HepG2 (cell line): ENCODE results near the gene ANTKMT. TPM values are rescaled to one million over a fixed set of nuclear protein-coding genes. Genes with fewer than 3 reads are reported as not detected.

ENCODE experiments used
- BCL6 ChIP-seq: IDR thresholded peaks from 2 replicates; pipeline ENCODE4 v1.6.1; 2016; ENCODE audit warnings: missing genetic modification reagents, missing compliant biosample characterization
- HNRNPK ChIP-seq: fragments of 200-400 bp; formaldehyde crosslinking; IDR thresholded peaks from 2 replicates; pipeline ENCODE4 v1.6.1; 2018; ENCODE audit warnings: low read length, low read depth, moderate library complexity, mild to moderate bottlenecking; ENCODE audit not compliant: poor library complexity, severe bottlenecking
- POLR2A ChIP-seq, 2 experiments: IDR thresholded peaks; 2 replicates each; pipeline ENCODE4 v1.6.1; 2011; ENCODE audit warnings: low read depth in 2 of 2, low read length in 2 of 2, mild to moderate bottlenecking in 1 of 2, moderate library complexity in 1 of 2; ENCODE audit not compliant: insufficient read depth in 1 of 2
- SAP130 ChIP-seq: IDR thresholded peaks from 2 replicates; pipeline ENCODE4 v1.6.1; 2016; ENCODE audit warnings: low read depth
- ZBTB21 ChIP-seq: sonication (generic); formaldehyde crosslinking; IDR thresholded peaks from 2 replicates; pipeline ENCODE4 v1.4.0; 2020; ENCODE audit warnings: missing genetic modification reagents
- ZNF317 ChIP-seq: sonication (generic); formaldehyde crosslinking; IDR thresholded peaks from 2 replicates; pipeline ENCODE4 v1.5.0; 2020; ENCODE audit warnings: mild to moderate bottlenecking, missing genetic modification reagents
- ZNF616 ChIP-seq: sonication (generic); formaldehyde crosslinking; IDR thresholded peaks from 2 replicates; pipeline ENCODE4 v1.5.0; 2020; ENCODE audit warnings: low read depth, mild to moderate bottlenecking, missing genetic modification reagents
- ZNF678 ChIP-seq: sonication (generic); formaldehyde crosslinking; IDR thresholded peaks from 2 replicates; pipeline ENCODE4 v1.4.0; 2020; ENCODE audit warnings: mild to moderate bottlenecking, missing genetic modification reagents
- polyA plus RNA-seq, 8 experiments: library from polyadenylated mRNA; depleted of rRNA in 3 of 8; stranded (reverse) in 7 of 8; unstranded in 1 of 8; fragments of >200 nt; fragmentation: Illumina TruSeq in 4 of 8; extraction: Trizol in 4 of 8; gene quantifications; 2 replicates each; pipeline versions ENCODE4 v1.2.1 to v1.2.3, GENCODE V29; 2011 to 2016; ENCODE audit warnings: low read depth in 4 of 8, missing spikeins in 1 of 8, mixed read lengths in 1 of 8; ENCODE audit not compliant: insufficient read depth in 1 of 8
- total RNA-seq, 5 experiments: library from RNA; depleted of rRNA; stranded (reverse); fragments of >200 nt; fragmentation: Illumina TruSeq; extraction: Trizol; gene quantifications; 2 replicates each; pipeline ENCODE4 v1.2.3, GENCODE V29; 2016; ENCODE audit warnings: low read depth in 1 of 5
- TF ChIP-seq, protein P1 (sequence below): sonication (generic); formaldehyde crosslinking; IDR thresholded peaks from 2 replicates; pipeline ENCODE4 v1.4.0; 2020; ENCODE audit warnings: missing genetic modification reagents, borderline replicate concordance
- TF ChIP-seq, protein P2 (sequence below): sonication (generic); formaldehyde crosslinking; IDR thresholded peaks from 2 replicates; pipeline ENCODE4 v1.4.0; 2020; ENCODE audit warnings: missing genetic modification reagents
- TF ChIP-seq, protein P3 (sequence below): sonication (generic); formaldehyde crosslinking; IDR thresholded peaks from 2 replicates; pipeline ENCODE4 v1.4.0; 2020; ENCODE audit warnings: missing genetic modification reagents, borderline replicate concordance
- TF ChIP-seq, protein P4 (sequence below): sonication (generic); formaldehyde crosslinking; IDR thresholded peaks from 2 replicates; pipeline ENCODE4 v1.5.1; 2020; ENCODE audit warnings: missing genetic modification reagents, mild to moderate bottlenecking, borderline replicate concordance
- TF ChIP-seq, protein P5 (sequence below): sonication (generic); formaldehyde crosslinking; IDR thresholded peaks from 2 replicates; pipeline ENCODE4 v1.5.0; 2020; ENCODE audit warnings: mild to moderate bottlenecking, missing genetic modification reagents
- TF ChIP-seq, protein P6 (sequence below): sonication (generic); formaldehyde crosslinking; IDR thresholded peaks from 2 replicates; pipeline ENCODE4 v1.5.1; 2020; ENCODE audit warnings: mild to moderate bottlenecking, moderate library complexity, missing genetic modification reagents

Gene ANTKMT
- total and polyA plus RNA-seq, 2 of the 13 experiments (the other 11 are each of a cell fraction or from before 2014, with no cell fraction given), result 7.5 to 47.8 TPM

DNA sequence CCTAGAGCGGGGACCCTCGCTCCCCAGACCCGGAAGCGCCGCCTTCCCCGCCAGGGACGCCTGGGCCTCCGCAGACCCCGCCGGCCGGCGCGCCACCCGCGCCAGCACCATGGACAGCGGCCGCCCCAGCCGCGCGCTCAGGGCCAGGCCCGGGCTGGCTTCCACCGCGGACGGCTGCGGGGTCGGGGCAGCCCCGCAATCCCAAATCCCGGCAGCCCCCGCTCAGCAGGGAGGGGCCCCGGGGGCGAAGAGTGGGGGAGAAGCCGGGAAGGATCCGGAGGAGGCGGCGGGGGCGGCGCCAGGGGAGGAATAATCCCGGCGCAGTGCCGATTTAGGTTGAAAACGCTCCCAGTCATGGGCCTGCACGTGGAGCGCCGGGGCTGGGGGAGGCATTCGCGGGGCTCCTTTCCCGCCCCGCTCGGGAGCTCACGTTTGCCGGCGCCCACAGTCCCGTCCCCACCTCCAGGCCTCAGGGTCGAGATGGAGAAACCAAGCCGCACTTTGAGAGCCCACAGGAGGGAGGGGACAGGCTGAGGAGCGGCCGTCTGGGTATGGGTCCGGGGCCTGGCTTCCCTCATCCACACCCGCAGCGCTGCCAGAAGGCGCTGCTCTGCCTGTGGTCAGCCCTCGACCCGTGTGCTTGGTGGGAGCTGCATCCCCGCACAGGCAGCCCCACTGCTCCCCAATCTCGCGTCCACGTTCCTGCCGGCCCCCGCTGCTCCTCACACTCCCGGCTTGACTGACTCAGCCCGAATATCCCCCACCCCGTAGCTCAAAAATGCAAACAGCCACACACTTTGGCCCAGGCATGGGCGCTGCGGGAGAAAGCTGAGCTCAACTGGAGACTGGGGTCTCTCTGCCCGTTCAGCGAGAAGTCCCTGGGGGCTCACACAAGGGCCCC, 20.0 kb upstream of the ANTKMT start (continued):
- TF ChIP-seq, protein P1, sequence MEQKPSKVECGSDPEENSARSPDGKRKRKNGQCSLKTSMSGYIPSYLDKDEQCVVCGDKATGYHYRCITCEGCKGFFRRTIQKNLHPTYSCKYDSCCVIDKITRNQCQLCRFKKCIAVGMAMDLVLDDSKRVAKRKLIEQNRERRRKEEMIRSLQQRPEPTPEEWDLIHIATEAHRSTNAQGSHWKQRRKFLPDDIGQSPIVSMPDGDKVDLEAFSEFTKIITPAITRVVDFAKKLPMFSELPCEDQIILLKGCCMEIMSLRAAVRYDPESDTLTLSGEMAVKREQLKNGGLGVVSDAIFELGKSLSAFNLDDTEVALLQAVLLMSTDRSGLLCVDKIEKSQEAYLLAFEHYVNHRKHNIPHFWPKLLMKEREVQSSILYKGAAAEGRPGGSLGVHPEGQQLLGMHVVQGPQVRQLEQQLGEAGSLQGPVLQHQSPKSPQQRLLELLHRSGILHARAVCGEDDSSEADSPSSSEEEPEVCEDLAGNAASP (CRISPR knock-in tag), result 0 out of 2 replicates have a peak, but pooled peaks have one; percentile 24
- TF ChIP-seq ZNF616 (CRISPR knock-in tag) (no peak), HNRNPK (no peak), SAP130 (CRISPR knock-in tag) (peak; percentile 63), POLR2A (IDR thresholded peaks at IDR 0.05; ENCODE audit: insufficient read depth in 1 of 2, low read depth in 2 of 2, low read length in 2 of 2) (no peak), ZNF317 (CRISPR knock-in tag) (no peak), BCL6 (CRISPR knock-in tag) (no peak), ZNF678 (CRISPR knock-in tag) (peak; percentile 66; the same call in 1 of the 2 replicates), ZBTB21 (CRISPR knock-in tag) (no peak)
- TF ChIP-seq, protein P2, sequence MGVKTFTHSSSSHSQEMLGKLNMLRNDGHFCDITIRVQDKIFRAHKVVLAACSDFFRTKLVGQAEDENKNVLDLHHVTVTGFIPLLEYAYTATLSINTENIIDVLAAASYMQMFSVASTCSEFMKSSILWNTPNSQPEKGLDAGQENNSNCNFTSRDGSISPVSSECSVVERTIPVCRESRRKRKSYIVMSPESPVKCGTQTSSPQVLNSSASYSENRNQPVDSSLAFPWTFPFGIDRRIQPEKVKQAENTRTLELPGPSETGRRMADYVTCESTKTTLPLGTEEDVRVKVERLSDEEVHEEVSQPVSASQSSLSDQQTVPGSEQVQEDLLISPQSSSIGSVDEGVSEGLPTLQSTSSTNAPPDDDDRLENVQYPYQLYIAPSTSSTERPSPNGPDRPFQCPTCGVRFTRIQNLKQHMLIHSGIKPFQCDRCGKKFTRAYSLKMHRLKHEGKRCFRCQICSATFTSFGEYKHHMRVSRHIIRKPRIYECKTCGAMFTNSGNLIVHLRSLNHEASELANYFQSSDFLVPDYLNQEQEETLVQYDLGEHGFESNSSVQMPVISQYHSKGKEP (CRISPR knock-in tag), result peak; percentile 84
- TF ChIP-seq, protein P3, sequence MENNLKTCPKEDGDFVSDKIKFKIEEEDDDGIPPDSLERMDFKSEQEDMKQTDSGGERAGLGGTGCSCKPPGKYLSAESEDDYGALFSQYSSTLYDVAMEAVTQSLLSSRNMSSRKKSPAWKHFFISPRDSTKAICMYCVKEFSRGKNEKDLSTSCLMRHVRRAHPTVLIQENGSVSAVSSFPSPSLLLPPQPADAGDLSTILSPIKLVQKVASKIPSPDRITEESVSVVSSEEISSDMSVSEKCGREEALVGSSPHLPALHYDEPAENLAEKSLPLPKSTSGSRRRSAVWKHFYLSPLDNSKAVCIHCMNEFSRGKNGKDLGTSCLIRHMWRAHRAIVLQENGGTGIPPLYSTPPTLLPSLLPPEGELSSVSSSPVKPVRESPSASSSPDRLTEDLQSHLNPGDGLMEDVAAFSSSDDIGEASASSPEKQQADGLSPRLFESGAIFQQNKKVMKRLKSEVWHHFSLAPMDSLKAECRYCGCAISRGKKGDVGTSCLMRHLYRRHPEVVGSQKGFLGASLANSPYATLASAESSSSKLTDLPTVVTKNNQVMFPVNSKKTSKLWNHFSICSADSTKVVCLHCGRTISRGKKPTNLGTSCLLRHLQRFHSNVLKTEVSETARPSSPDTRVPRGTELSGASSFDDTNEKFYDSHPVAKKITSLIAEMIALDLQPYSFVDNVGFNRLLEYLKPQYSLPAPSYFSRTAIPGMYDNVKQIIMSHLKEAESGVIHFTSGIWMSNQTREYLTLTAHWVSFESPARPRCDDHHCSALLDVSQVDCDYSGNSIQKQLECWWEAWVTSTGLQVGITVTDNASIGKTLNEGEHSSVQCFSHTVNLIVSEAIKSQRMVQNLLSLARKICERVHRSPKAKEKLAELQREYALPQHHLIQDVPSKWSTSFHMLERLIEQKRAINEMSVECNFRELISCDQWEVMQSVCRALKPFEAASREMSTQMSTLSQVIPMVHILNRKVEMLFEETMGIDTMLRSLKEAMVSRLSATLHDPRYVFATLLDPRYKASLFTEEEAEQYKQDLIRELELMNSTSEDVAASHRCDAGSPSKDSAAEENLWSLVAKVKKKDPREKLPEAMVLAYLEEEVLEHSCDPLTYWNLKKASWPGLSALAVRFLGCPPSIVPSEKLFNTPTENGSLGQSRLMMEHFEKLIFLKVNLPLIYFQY (CRISPR knock-in tag), result peak; percentile 69; the same call in 1 of the 2 replicates
- TF ChIP-seq, protein P4, sequence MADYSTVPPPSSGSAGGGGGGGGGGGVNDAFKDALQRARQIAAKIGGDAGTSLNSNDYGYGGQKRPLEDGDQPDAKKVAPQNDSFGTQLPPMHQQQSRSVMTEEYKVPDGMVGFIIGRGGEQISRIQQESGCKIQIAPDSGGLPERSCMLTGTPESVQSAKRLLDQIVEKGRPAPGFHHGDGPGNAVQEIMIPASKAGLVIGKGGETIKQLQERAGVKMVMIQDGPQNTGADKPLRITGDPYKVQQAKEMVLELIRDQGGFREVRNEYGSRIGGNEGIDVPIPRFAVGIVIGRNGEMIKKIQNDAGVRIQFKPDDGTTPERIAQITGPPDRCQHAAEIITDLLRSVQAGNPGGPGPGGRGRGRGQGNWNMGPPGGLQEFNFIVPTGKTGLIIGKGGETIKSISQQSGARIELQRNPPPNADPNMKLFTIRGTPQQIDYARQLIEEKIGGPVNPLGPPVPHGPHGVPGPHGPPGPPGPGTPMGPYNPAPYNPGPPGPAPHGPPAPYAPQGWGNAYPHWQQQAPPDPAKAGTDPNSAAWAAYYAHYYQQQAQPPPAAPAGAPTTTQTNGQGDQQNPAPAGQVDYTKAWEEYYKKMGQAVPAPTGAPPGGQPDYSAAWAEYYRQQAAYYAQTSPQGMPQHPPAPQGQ (CRISPR knock-in tag), result no peak
- TF ChIP-seq, protein P5, sequence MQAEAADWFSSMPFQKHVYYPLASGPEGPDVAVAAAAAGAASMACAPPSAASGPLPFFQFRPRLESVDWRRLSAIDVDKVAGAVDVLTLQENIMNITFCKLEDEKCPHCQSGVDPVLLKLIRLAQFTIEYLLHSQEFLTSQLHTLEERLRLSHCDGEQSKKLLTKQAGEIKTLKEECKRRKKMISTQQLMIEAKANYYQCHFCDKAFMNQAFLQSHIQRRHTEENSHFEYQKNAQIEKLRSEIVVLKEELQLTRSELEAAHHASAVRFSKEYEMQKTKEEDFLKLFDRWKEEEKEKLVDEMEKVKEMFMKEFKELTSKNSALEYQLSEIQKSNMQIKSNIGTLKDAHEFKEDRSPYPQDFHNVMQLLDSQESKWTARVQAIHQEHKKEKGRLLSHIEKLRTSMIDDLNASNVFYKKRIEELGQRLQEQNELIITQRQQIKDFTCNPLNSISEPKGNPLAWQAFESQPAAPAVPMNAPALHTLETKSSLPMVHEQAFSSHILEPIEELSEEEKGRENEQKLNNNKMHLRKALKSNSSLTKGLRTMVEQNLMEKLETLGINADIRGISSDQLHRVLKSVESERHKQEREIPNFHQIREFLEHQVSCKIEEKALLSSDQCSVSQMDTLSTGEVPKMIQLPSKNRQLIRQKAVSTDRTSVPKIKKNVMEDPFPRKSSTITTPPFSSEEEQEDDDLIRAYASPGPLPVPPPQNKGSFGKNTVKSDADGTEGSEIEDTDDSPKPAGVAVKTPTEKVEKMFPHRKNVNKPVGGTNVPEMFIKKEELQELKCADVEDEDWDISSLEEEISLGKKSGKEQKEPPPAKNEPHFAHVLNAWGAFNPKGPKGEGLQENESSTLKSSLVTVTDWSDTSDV (CRISPR knock-in tag), result no peak
- TF ChIP-seq, protein P6, sequence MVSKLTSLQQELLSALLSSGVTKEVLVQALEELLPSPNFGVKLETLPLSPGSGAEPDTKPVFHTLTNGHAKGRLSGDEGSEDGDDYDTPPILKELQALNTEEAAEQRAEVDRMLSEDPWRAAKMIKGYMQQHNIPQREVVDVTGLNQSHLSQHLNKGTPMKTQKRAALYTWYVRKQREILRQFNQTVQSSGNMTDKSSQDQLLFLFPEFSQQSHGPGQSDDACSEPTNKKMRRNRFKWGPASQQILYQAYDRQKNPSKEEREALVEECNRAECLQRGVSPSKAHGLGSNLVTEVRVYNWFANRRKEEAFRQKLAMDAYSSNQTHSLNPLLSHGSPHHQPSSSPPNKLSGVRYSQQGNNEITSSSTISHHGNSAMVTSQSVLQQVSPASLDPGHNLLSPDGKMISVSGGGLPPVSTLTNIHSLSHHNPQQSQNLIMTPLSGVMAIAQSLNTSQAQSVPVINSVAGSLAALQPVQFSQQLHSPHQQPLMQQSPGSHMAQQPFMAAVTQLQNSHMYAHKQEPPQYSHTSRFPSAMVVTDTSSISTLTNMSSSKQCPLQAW, result no peak
